GM12878 (cell line): Measurements from ENCODE around the gene PLVAP.

Experiments used
- SIN3A ChIP-seq: IDR thresholded peaks from 2 replicates; pipeline ENCODE4 v1.6.1; 2012; ENCODE audit warnings: low read depth, low read length, improper control_type of control experiment
- USF2 ChIP-seq: IDR thresholded peaks from 2 replicates; pipeline ENCODE4 v1.6.1; 2011; ENCODE audit warnings: low read depth, low read length, improper control_type of control experiment, borderline replicate concordance

GRCh38 chr19:17325881-17326594 is 51.1 kb downstream of the PLVAP start:
- no peak for TF ChIP-seq USF2
- no peak for TF ChIP-seq SIN3A
